HEK293 (cell line): Measurements from ENCODE around the gene CEP104.
A peak's percentile ranks its signal among the peaks of the same experiment; 100 is the strongest.

Experiments used
- CTCF ChIA-PET: fragments of 350-600 bp; formaldehyde crosslinking; extraction: SDS; loops from one replicate; lab custom pipeline; 2021; ENCODE audit warnings: antibody characterized with exemption; lab: Yijun Ruan, JAX
- POLR2A ChIA-PET: fragments of 300-600 bp; formaldehyde crosslinking; extraction: SDS; loops from one replicate; lab custom pipeline; 2020; ENCODE audit warnings: antibody characterized with exemption, inconsistent platforms; lab: Yijun Ruan, JAX
- H3K27ac ChIP-seq: fragments of 200-500 bp; sonication (Bioruptor generic); 2 replicates; pipeline ENCODE4 v1.5.1; 2014; ENCODE audit warnings: low read depth, low read length, control low read depth, inconsistent platforms; ENCODE audit errors: extremely low read depth
- H3K36me3 ChIP-seq, 2 experiments: fragments of 200-500 bp in 1 of 2; sonication (Bioruptor generic) in 1 of 2; 1 replicate in 1 of 2; 2 replicates in 1 of 2; pipeline ENCODE4 v1.5.1; 2014 to 2017; ENCODE audit warnings: inconsistent platforms in 2 of 2, low read length in 2 of 2; ENCODE audit not compliant: control insufficient read depth in 2 of 2, insufficient read depth in 1 of 2
- H3K4me1 ChIP-seq: fragments of 200-500 bp; sonication (Bioruptor generic); 2 replicates; pipeline ENCODE4 v1.5.1; 2014; ENCODE audit warnings: mild to moderate bottlenecking, low read length, inconsistent platforms; ENCODE audit not compliant: control insufficient read depth, insufficient read depth
- H3K4me3 ChIP-seq: 2 replicates; pipeline ENCODE4 v1.5.1; 2011; ENCODE audit warnings: low read depth, mild to moderate bottlenecking, control low read depth, low read length, moderate library complexity
- H3K9me3 ChIP-seq: fragments of 200-500 bp; sonication (Bioruptor generic); 2 replicates; pipeline ENCODE4 v1.5.1; 2014; ENCODE audit warnings: low read depth, low read length, inconsistent platforms; ENCODE audit not compliant: control insufficient read depth, insufficient read depth
- ELK4 ChIP-seq: IDR thresholded peaks from 2 replicates; pipeline ENCODE4 v1.6.1; 2011; ENCODE audit warnings: mild to moderate bottlenecking, low read depth, low read length, borderline replicate concordance
- HIC1 ChIP-seq: fragments of 450-650 bp; formaldehyde crosslinking; IDR thresholded peaks from 2 replicates; pipeline ENCODE4 v1.5.1; 2016; ENCODE audit warnings: missing biosample characterization, missing genetic modification characterization
- IKZF3 ChIP-seq: fragments of 450-650 bp; IDR thresholded peaks from 2 replicates; pipeline ENCODE4 v1.5.0; 2018; ENCODE audit warnings: missing biosample characterization, mild to moderate bottlenecking, missing genetic modification characterization, moderate library complexity
- SCRT2 ChIP-seq: fragments of 450-650 bp; formaldehyde crosslinking; IDR thresholded peaks from 2 replicates; pipeline ENCODE4 v1.5.1; 2016; ENCODE audit warnings: missing biosample characterization, missing genetic modification characterization
- ZBTB44 ChIP-seq: fragments of 450-650 bp; IDR thresholded peaks from 2 replicates; pipeline ENCODE4 v1.5.1; 2018; ENCODE audit warnings: missing biosample characterization, mild to moderate bottlenecking, missing genetic modification characterization
- ZBTB8A ChIP-seq: fragments of 450-650 bp; formaldehyde crosslinking; IDR thresholded peaks from 2 replicates; pipeline ENCODE4 v1.5.1; 2016; ENCODE audit warnings: missing biosample characterization, missing genetic modification characterization
- ZNF26 ChIP-seq: fragments of 450-650 bp; formaldehyde crosslinking; IDR thresholded peaks from 2 replicates; pipeline ENCODE4 v1.5.1; 2016; ENCODE audit warnings: missing biosample characterization, missing genetic modification characterization
- ZNF302 ChIP-seq: fragments of 450-650 bp; formaldehyde crosslinking; IDR thresholded peaks from 2 replicates; pipeline ENCODE4 v1.5.1; 2016; ENCODE audit warnings: missing biosample characterization, missing genetic modification characterization, low read depth
- ZNF362 ChIP-seq: fragments of 450-650 bp; formaldehyde crosslinking; IDR thresholded peaks from 2 replicates; pipeline ENCODE4 v1.5.1; 2016; ENCODE audit warnings: missing biosample characterization, missing genetic modification characterization
- ZNF433 ChIP-seq: fragments of 450-650 bp; formaldehyde crosslinking; IDR thresholded peaks from 2 replicates; pipeline ENCODE4 v1.5.1; 2016; ENCODE audit warnings: missing biosample characterization, missing genetic modification characterization, low read depth
- ZNF530 ChIP-seq: fragments of 450-650 bp; formaldehyde crosslinking; IDR thresholded peaks from 2 replicates; pipeline ENCODE4 v1.5.1; 2016; ENCODE audit warnings: low read depth, missing biosample characterization, missing genetic modification characterization
- ZNF660 ChIP-seq: fragments of 450-650 bp; IDR thresholded peaks from 2 replicates; pipeline ENCODE4 v1.5.1; 2018; ENCODE audit warnings: missing biosample characterization, mild to moderate bottlenecking, missing genetic modification characterization
- ZNF704 ChIP-seq: fragments of 450-650 bp; formaldehyde crosslinking; IDR thresholded peaks from 2 replicates; pipeline ENCODE4 v1.5.1; 2016; ENCODE audit warnings: missing biosample characterization, missing genetic modification characterization
- ZSCAN18 ChIP-seq: fragments of 450-650 bp; formaldehyde crosslinking; IDR thresholded peaks from 2 replicates; pipeline ENCODE4 v1.5.1; 2016; ENCODE audit warnings: missing biosample characterization, missing genetic modification characterization
- ZSCAN30 ChIP-seq: fragments of 450-650 bp; IDR thresholded peaks from 2 replicates; pipeline ENCODE4 v1.5.1; 2018; ENCODE audit warnings: missing biosample characterization, mild to moderate bottlenecking, missing genetic modification characterization, moderate library complexity

The CEP104 gene

GRCh38 chr1:3883194-3883925 is 26.3 kb upstream of the CEP104 start:
- CTCF ChIA-PET = no interaction called here
- Histone ChIP-seq H3K4me1 (no peaks in the 10 kb centered on the region), H3K9me3 (no peaks in the 10 kb centered on the region), H3K27ac (no peak overlapping the region), H3K4me3 (no peak overlapping the region), H3K36me3 (peaks cover 0 to 70% of the 10 kb centered on the region in 2 experiments; a peak in 2 of 3 replicates)
- peak; percentile 65; the same call in 1 of the 2 replicates for TF ChIP-seq SCRT2 (tag by site-specific recombination)
- no peak for TF ChIP-seq ZBTB44 (tag by site-specific recombination)
- POLR2A ChIA-PET = interaction anchor here (0.7 kb wide), 1 partner anchor 326 kb away, joined by 3 read pairs; no protein-coding TSS in a partner anchor

- Histone ChIP-seq H3K36me3 (peaks cover 0 to 68% of the 10 kb centered on the region in 2 experiments; a peak in 2 of 3 replicates), H3K9me3 (no peaks in the 10 kb centered on the region), H3K27ac (no peak overlapping the region), H3K4me1 (no peaks in the 10 kb centered on the region), H3K4me3 (no peak overlapping the region)
- ChIA-PET POLR2A (no interaction called here), CTCF (no interaction called here)
- TF ChIP-seq HIC1 (tag by site-specific recombination) = no peak
- no peak for TF ChIP-seq ZNF362 (tag by site-specific recombination)
- TF ChIP-seq ELK4 = no peak
- no peak for TF ChIP-seq ZNF302 (tag by site-specific recombination)
- TF ChIP-seq ZNF433 (tag by site-specific recombination) = no peak
- no peak for TF ChIP-seq ZBTB8A (tag by site-specific recombination)
Measured at GRCh38 chr1:3881193-3881480, 24.1 kb upstream of the CEP104 start.

GRCh38 chr1:3880429-3881192 is 23.6 kb upstream of the CEP104 start:
- ChIA-PET POLR2A (no interaction called here), CTCF (no interaction called here)
- Histone ChIP-seq H3K4me1 (no peaks in the 10 kb centered on the region), H3K27ac (no peak overlapping the region), H3K36me3 (peaks cover 0 to 66% of the 10 kb centered on the region in 2 experiments; a peak in 2 of 3 replicates), H3K9me3 (no peaks in the 10 kb centered on the region), H3K4me3 (no peak overlapping the region)
- TF ChIP-seq IKZF3 (tag by site-specific recombination) (no peak), ZSCAN30 (tag by site-specific recombination) (no peak), ZNF26 (tag by site-specific recombination) (no peak), ZNF660 (tag by site-specific recombination) (no peak), ZSCAN18 (tag by site-specific recombination) (no peak), ZNF704 (tag by site-specific recombination) (no peak), ZNF530 (tag by site-specific recombination) (no peak)
